H1 (cell line): ENCODE data around the gene MFSD2A. TPM values are rescaled to one million over a fixed set of nuclear protein-coding genes. Genes with fewer than 3 reads are reported as not detected.

Experiments used
- CTCF ChIP-seq, 3 experiments: IDR thresholded peaks; 1 replicate in 2 of 3; 2 replicates in 1 of 3; pipeline versions ENCODE4 v1.5.1 to v1.6.1; 2011; ENCODE audit warnings: low read length in 3 of 3, mild to moderate bottlenecking in 3 of 3, inconsistent platforms in 2 of 3, low read depth in 1 of 3, moderate library complexity in 1 of 3; ENCODE audit not compliant: insufficient read depth in 1 of 3; ENCODE audit errors: control extremely low read depth in 1 of 3
- EGR1 ChIP-seq: IDR thresholded peaks from 2 replicates; pipeline ENCODE4 v1.6.1; 2011; ENCODE audit warnings: low read depth, low read length, borderline replicate concordance
- JUND ChIP-seq: IDR thresholded peaks from 2 replicates; pipeline ENCODE4 v1.6.1; 2011; ENCODE audit warnings: mild to moderate bottlenecking, improper control_type of control experiment, low read length
- SUZ12 ChIP-seq: fragments of 200-600 bp; sonication (generic); IDR thresholded peaks from 2 replicates; pipeline ENCODE4 v1.6.1; 2012; ENCODE audit warnings: mild to moderate bottlenecking, inconsistent platforms, low read length, moderate library complexity, mixed read lengths
- TEAD4 ChIP-seq: IDR thresholded peaks from 2 replicates; pipeline ENCODE4 v1.6.1; 2012; ENCODE audit warnings: low read depth, low read length, inconsistent platforms, mixed read lengths
- polyA plus RNA-seq, 7 experiments: library from polyadenylated mRNA; depleted of rRNA in 3 of 7; stranded (reverse) in 5 of 7; unstranded in 2 of 7; fragments of >200 nt in 5 of 7; fragments of 200-250 nt in 2 of 7; gene quantifications; 1 replicate in 5 of 7; 2 replicates in 1 of 7; 4 replicates in 1 of 7; pipeline versions ENCODE4 v1.2.1 to v1.2.3, GENCODE V29; 2011 to 2013; ENCODE audit warnings: missing spikeins in 2 of 7, mixed read lengths in 2 of 7
- total RNA-seq: library from RNA; stranded (reverse); fragmentation: NEBNext Ultra II Directional; extraction: Animal tissue kit (Norgen Biotek cat#: 25700); gene quantifications from 2 replicates; pipeline ENCODE4 v1.2.1, GENCODE V29; 2021
- TF ChIP-seq, protein P1 (sequence below): IDR thresholded peaks from 2 replicates; pipeline ENCODE4 v1.6.1; 2011; ENCODE audit warnings: low read length, improper control_type of control experiment
- TF ChIP-seq, protein P2 (sequence below): IDR thresholded peaks from 2 replicates; pipeline ENCODE4 v1.6.1; 2011; ENCODE audit warnings: low read depth, mild to moderate bottlenecking, low read length; ENCODE audit not compliant: insufficient read depth

Gene MFSD2A
- total and polyA plus RNA-seq, 2 of the 8 experiments (the other 6 are each of a cell fraction or from before 2014, with no cell fraction given) = 18.3 to 25.9 TPM

DNA sequence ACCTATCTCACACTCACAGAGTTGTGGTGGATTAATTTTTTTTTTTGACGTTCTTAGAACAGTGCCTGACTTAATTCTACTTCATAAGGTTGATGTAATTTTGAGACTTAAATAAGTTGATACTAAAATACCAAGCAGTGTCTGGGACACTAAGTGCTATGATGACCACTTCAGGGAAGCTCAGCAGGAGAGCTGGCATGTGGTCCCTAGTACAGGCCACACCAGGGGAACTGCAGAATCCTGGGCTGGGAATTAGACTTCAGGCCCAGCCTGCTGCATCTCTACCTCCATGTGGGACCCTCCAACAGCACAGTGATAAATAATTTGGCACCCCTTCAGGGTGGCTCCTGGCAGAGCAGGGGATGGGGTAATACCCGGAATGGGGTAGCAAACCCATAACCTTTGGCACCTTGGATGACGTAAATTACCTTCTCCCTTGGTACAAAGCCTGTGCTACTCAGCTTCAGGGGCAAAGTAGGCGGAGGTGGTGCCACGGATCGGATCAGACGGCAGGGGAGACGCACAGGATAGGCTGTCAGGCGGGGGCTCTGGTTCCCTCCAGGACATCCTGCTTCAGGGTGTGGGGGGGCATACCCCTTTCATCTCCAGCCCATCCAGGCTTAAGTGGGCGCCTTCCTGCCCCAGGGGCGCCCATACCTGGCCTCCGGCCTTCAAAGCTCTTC, 4.8 kb downstream of the MFSD2A start (continued):
- TF ChIP-seq CTCF (IDR thresholded peaks at IDR 0.05; ENCODE audit: control extremely low read depth in 1 of 3, insufficient read depth in 1 of 3, low read depth in 1 of 3, low read length in 3 of 3) (no peak), JUND (no peak), TEAD4 (no peak), SUZ12 (no peak), EGR1 (no peak)
- TF ChIP-seq, protein P1, sequence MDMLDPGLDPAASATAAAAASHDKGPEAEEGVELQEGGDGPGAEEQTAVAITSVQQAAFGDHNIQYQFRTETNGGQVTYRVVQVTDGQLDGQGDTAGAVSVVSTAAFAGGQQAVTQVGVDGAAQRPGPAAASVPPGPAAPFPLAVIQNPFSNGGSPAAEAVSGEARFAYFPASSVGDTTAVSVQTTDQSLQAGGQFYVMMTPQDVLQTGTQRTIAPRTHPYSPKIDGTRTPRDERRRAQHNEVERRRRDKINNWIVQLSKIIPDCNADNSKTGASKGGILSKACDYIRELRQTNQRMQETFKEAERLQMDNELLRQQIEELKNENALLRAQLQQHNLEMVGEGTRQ = no peak
- TF ChIP-seq, protein P2, sequence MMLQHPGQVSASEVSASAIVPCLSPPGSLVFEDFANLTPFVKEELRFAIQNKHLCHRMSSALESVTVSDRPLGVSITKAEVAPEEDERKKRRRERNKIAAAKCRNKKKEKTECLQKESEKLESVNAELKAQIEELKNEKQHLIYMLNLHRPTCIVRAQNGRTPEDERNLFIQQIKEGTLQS = no peak
